SK-N-SH (cell line): ENCODE data around the gene BCAP31.

Source experiments
- CHD2 ChIP-seq: fragments of 150-350 bp; IDR thresholded peaks from 2 replicates; pipeline ENCODE4 v1.6.1; 2018; ENCODE audit warnings: low read length; ENCODE audit not compliant: partially characterized antibody
- EZH2phosphoT487 ChIP-seq: fragments of 200-600 bp; sonication (generic); IDR thresholded peaks from 2 replicates; pipeline ENCODE4 v1.6.1; 2017; ENCODE audit warnings: low read depth, mixed run types, mild to moderate bottlenecking, antibody characterized with exemption, moderate library complexity, borderline replicate concordance
- TAF1 ChIP-seq: IDR thresholded peaks from 2 replicates; pipeline ENCODE4 v1.6.1; 2012; ENCODE audit warnings: low read depth, mild to moderate bottlenecking, low read length, moderate library complexity, borderline replicate concordance

DNA sequence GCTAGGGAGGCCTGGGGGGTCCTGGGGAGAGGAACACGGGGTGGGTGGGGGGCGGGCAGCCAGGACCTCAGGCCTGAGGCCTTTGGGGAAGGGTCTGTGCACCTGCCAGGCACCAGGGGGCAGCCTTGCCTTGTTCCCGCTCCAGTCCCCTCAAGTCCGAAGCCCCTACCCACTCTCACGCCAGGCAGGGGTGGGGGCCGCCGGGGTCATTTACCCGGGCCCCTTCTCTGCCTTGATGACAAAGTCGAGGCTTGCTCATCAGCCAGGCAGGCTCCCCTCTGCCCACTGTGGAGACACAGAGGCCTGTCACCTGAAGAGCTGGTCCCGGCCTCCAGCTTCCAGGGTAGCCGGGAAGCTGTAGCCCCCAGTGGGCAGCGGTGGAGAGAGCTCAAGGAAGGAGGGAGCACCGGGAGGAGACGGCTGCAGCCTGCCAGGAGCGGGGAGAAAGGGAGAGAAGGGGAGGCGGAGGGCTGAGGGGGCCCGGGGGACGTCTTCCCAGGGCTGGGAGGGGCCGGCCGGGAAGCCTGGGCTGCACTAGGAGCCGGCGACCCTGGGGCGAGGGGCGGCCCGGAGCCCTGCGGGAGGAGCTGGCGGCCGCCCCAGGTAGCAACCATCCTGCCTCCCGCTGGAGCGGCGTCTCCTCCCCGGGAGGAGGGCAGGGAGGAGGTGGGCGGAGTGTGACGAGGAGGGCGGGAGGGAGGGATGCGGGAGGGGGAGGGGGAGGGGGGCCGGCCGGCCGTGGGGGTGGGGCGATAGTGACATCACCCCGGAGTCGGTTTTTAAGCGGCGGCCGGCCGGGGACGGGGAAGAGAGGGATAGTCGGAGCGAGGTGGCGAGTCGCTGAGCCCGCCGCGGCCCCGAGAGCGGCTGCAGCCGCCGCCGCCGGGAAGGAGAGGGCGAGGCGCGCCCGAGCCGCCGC is 36.8 kb downstream of the BCAP31 start, which contains the start of gene SLC6A8:
- TF ChIP-seq CHD2 (no peak), EZH2phosphoT487 (no peak), TAF1 (peak; percentile 68)
